GM21786 (cell line): ENCODE results near the gene PACS2.
"Not testable (repeated sequence)": the region's sequence is repeated elsewhere in the genome, so short reads cannot be mapped to it uniquely, and the experiment has no call there.

Source experiments
- ATAC-seq: cut with Tn5 transposase; IDR thresholded peaks from one replicate; pipeline ENCODE4 v1.9.1; 2021; ENCODE audit not compliant: unreplicated experiment

The PACS2 gene

DNA sequence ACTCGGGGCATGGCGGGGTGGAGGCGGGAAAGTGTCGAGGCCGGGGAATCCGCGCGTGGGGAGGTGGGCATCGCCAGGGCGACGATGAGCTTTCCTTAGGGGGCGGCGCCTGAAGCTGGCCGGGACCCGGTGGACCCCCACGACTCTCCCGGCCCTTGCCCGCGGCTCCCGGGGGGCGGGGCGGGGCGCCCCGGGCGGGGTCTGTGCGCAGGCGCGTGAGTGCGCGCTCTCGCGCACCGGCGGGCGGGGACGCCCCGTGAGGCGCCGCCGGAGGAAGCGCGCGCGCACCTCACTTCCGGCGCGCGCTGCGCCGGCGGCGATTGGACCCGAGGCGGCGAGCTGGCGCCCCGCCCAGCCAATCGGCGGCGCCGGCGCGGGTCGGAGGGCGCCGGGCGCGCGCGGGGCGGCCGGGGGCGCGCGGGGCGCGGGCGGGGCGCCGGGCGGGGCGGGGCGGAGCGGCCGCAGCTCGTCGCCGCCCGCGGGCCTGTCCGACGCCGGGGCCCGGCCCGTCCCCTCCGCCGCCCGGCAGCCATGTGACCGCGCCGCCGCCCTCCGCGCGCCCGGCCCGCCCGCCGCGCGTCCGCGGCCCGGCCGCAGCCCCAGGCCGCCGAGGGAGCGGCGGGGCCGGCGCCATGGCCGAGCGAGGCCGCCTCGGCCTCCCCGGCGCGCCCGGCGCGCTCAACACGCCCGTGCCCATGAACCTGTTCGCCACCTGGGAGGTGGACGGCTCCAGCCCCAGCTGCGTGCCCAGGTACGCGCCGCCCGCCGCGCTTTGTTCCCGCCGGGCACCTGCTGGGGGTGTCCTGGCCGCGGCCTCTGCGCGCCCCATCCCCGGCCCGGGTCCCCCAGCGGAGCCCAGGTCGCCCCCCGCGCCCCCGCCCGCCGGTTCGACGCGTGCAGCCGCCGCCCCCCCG is at the start of gene PACS2:
Gene PACS2 (plus strand): TSS at position 462 of the 914 bp plus-strand sequence. CDS start 171 bp downstream, at position 633.
- ATAC-seq = peak; percentile 60

- no peak for ATAC-seq
These were observed 46.6 kb upstream of the PACS2 start for GRCh38 chr14:105267820-105268548.

DNA sequence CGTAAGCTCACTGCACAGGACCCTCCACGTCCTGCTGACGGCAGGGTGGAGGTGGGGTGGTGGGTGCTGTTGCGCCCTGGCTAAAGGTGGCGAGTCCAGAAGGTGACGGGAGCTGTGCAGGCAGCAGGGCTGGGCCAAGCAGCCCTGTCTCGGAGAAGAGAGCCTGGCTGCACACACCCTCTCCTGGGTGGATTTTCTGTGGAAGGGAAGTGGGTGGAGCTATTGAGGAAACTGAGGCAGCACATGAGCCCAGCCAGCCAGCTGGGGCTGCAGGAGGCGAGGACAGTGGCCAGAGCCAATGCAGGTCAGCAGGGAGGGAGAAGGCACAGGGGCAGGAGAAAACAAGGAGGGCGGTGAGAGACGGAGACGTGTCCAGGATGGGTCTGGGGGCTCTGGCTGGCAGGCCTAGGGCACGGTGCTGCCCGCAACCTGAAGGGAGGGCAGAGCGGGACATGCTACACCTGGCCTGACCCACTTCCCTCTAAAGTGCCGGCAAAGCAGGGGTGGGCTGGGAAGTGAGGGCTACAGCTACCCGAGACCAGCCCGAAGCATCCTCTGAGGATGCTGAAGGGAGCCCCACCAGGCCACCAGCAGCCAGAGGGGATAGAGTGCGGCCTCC is 45.7 kb upstream of the PACS2 start:
- ATAC-seq = no peak

- ATAC-seq = no peak
These were observed 45.1 kb upstream of the PACS2 start for GRCh38 chr14:105269405-105269804.

GRCh38 chr14:105271224-105271890 is 43.2 kb upstream of the PACS2 start:
- ATAC-seq = no peak

- no peak for ATAC-seq
These were observed 41.9 kb upstream of the PACS2 start for GRCh38 chr14:105272623-105273022.

DNA sequence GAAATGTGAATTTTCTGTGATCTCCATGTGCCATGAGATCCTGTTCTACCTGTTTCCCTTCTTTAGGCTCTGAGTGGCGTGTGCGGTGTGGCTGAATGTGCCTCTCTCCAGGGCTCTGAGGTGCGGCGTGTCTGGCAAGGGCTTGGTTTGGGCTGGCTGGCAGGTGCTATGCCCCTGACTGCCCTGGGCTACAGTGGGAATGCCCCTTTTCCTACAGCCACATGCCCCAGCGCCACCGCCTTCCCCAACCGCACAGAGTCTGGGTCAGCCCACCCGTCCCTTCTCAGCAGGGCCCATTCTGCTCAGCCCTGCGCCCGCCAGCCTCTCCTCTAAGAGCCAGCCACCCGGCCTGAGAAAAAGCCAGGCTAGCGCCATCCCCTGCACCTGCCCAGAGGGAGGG is 41.5 kb upstream of the PACS2 start:
- no peak for ATAC-seq

DNA sequence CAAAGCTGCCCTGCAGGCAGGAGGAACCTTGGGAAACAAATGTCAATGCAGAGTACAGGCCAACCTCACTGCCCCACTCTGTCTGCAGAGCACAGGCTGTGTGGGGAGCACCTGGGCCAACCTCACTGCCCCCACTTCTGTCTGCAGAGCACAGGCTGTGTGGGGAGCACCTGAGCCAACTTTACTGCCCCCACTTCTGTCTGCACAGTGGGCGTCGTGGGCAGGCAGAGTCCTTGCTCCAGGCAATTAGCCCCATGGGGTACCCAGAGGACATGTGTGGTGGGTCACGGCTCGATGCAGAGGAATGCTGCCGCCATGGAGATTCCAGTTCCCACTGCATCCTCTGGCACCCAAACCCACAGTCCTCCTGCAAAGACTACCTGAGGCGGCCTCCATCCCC is 39.9 kb upstream of the PACS2 start:
- no peak for ATAC-seq

DNA sequence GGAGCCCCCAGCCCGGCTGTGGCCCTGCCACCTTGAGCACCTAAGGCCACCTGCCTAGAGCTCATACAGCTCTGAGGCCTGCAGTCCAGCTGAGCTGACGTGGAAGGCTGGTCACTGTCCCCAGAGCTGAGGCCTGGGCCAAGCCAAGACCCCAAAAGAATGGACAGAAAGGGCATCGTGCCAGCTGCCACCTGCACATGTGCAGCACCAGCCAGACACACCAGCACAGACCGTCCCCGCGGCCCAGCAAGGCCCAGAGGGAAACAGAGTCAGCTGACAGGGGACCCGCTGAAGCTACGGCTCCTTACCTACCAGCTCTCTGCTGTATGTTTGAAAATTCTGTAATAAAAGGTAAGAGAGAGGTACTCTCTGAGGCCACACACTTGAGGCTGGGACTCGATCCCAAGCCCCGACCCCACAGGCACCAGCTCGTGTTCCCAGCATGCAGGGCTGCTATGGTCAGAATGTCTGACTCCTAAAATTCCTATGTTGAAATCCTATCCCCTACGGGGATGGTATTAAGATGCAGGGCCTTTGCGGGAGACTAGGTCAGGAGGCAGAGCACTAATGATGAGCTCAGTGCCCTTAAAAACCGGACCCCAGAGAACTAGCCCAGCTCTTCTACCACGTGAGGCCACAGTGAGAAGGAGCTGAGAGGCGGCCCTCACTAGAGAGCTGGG is 39.1 kb upstream of the PACS2 start:
- no peak for ATAC-seq

DNA sequence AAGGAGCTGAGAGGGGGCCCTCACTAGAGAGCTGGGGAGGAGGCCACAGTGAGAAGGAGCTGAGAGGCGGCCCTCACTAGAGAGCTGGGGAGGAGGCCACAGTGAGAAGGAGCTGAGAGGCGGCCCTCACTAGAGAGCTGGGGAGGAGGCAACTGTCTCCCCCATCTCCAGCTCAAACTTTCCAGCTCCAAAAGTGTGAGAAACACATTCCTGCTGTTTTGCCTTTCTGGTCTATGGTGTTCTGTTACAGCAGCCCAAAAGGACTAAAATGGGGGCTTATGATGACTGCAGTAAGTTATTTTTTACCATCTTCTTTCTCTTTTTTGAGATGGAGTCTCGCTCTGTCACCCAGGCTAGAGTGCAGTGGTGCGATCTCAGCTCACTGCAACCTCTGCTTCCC is 37.1 kb upstream of the PACS2 start:
- ATAC-seq = not testable (repeated sequence)

DNA sequence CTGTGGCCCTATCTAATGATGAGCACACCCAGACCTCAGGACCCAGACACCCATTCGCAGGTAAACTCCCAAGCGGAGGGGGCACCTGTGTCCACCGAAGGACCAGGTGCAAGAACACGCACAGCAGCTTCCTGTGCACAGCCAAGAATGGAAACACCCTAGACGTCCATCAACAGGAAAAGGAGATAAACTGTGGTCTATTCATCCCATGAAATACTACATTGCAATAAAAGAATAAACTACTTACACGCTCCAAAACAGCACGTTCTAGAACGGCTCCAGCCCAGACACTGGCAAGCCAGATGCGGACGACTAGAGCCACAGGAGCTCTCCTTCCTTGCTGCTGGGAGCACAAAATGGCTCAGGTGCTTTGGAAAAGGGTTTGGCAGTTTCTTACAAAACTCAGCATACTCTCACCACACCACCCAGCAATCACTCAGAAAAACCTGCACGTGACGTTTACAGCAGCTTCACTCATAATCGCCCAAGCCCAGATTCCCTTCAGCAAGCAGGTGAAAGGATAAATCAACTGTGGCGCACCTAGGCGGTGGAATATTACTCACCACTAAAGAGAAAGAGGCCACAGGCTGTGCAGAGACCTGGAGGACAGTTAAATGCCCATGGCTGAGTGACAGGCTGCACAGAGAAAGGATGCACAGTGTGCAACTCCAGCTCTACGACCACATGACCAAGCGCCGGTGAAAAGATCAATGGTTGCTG is 34.7 kb upstream of the PACS2 start:
- ATAC-seq = no peak

DNA sequence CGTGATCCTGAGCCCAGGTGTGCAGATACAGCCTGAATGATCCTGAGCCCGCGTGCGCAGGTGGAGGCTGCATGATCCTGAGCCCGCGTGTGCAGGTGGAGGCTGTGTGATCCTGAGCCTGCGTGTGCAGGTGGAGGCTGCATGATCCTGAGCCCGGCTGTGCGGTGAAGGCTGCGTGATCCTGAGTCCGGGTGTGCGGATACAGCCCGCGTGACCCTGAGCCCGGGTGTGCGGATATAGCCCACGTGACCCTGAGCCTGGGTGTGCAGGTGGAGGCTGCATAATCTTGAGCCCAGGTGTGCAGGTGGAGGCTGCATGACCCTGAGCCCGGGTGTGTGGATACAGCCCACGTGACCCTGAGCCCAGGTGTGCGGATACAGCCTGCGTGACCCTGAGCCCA is 34.0 kb upstream of the PACS2 start:
- no peak for ATAC-seq

DNA sequence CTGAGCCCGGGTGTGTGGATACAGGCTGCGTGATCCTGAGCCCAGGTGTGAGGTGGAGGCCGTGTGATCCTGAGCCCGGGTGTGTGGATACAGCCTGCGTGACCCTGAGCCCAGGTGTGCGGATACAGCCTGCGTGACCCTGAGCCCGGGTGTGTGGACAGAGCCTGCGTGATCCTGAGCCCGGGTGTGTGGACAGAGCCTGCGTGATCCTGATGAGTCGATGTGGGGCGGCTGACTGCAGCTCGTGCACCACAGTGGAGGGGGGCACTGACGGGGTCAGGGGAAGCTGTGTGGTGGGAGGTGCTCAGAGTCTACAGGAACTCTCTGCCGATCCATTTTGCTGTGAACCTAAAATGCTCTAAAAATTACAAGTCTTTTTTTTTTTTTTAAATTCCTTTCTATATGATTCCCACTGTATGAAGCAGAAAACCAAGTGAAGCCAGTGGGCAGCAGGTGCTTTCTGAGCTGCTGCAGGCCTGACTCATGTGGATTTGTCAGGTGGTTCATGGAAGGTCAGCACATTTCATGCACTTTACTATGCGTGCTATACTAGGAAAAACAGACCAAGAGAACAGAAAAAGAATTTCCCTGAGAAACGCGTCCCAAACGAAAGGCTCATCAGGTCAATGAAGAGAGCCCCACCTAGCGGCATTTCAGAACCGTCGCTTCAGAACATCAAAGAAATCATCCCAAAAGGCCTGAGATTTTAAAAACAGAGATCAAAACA is 33.0 kb upstream of the PACS2 start:
- no peak for ATAC-seq

DNA sequence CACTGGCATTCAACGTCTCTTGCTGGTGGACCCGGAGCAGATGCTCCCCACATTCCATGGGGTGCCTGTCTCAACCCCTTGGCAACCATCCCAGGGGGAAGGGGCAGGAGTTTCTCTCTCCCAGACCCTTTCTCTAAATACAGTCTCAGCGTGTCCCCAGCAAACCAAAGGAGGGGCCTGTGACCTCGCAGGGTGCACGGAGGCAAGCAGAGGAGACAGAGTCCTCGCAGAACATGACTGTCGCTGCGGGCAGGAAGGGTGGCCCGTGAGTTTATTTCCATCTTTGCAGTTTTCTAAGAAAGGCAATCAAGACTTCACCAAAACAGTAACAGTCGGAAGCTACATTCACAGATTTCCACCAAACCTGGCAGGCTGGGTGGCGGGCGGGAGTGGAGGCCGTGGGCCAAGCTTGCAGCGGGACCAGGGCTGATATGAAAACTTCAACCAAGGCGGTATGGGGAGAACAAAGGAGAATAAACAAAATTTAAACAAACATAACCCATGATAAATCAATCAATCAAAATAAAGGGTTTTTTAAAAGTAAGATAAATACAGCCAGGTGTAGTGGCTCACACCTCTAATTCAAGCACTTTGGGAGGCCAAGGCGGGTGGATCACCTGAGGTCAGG is 32.3 kb upstream of the PACS2 start:
- ATAC-seq = no peak

GRCh38 chr14:105283028-105283427 is 31.5 kb upstream of the PACS2 start:
- ATAC-seq = no peak

- no peak for ATAC-seq
These were observed 30.6 kb upstream of the PACS2 start for GRCh38 chr14:105283899-105284298.

DNA sequence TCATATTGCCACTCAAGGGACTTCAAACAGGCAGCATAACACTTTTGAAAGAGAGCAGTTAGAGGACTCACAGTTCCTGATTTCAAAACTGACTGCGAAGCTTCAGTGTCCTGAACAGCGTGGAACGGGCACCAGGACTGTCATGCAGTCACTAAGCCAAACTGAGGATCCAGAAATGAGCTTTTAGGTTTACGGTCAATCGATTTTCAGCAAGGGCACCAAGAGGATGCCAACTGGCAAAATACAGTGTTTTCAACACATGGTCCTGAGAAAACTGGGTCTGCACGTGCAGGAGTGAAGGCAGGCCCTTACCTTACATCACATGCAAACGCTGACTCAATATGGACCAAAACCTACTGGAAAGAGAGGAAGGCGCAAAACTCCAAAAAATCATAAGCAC is 29.4 kb upstream of the PACS2 start:
- ATAC-seq = no peak

DNA sequence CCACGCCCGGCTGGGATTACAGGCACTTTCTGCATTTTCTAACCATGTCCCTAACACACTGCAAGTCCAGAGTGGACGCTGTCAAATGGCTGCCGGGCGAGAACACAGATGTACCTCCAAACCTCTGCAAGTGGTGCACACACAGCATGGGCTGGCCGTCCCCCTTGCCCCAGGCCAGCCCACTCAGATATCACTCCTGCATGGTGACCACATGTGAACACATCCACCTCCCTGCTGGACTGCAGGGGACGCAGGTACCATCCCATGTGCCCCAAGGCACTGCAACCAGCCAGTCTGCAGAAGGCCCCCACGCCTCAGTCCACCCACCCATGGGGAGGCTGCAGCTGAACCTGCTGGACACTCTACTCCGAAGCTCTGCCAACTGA is 27.8 kb upstream of the PACS2 start:
- no peak for ATAC-seq
